Fibroblast of lung (primary cell): ENCODE data around the gene NOB1. TPM values are rescaled to one million over a fixed set of nuclear protein-coding genes. Genes with fewer than 3 reads are reported as not detected.

Experiments
- DNase-seq, 2 donors: peaks; one replicate each; pipeline versions ENCODE4 v3.0.0 to v3.0.0-alpha.2; 2010; ENCODE audit warnings: low read depth in 2 of 2
- H2AFZ ChIP-seq: 2 replicates; pipeline ENCODE4 v1.5.1; 2012; ENCODE audit warnings: low read length, control low read depth, inconsistent platforms
- H3K27ac ChIP-seq: 2 replicates; pipeline ENCODE4 v1.5.1; 2011; ENCODE audit warnings: low read length, control low read depth; ENCODE audit not compliant: insufficient read depth
- H3K27me3 ChIP-seq: 2 replicates; pipeline ENCODE4 v1.5.1; 2011; ENCODE audit warnings: mild to moderate bottlenecking, low read length; ENCODE audit not compliant: control insufficient read depth, insufficient read depth
- H3K36me3 ChIP-seq: 2 replicates; pipeline ENCODE4 v1.5.1; 2011; ENCODE audit warnings: low read length; ENCODE audit not compliant: control insufficient read depth, insufficient read depth
- H3K4me1 ChIP-seq: 2 replicates; pipeline ENCODE4 v1.5.1; 2011; ENCODE audit warnings: low read length; ENCODE audit not compliant: control insufficient read depth, insufficient read depth; ENCODE audit errors: extremely low read depth
- H3K4me2 ChIP-seq: 2 replicates; pipeline ENCODE4 v1.5.1; 2011; ENCODE audit warnings: low read length, control low read depth; ENCODE audit not compliant: insufficient read depth; ENCODE audit errors: extremely low read depth
- H3K4me3 ChIP-seq, 4 experiments: fragments of 200-600 bp in 1 of 4; sonication (generic) in 1 of 4; replicated peaks in 1 of 4; 2 replicates each; pipeline ENCODE4 v1.5.1; 2011 to 2016; ENCODE audit warnings: low read length in 4 of 4, low read depth in 3 of 4, mild to moderate bottlenecking in 3 of 4, control low read depth in 2 of 4, inconsistent platforms in 1 of 4, mixed read lengths in 1 of 4; ENCODE audit not compliant: insufficient read depth in 1 of 4; ENCODE audit errors: control extremely low read depth in 1 of 4
- H3K79me2 ChIP-seq: 2 replicates; pipeline ENCODE4 v1.5.1; 2012; ENCODE audit warnings: mild to moderate bottlenecking, low read length, inconsistent platforms; ENCODE audit not compliant: control insufficient read depth, insufficient read depth
- H3K9ac ChIP-seq: 2 replicates; pipeline ENCODE4 v1.5.1; 2011; ENCODE audit warnings: mild to moderate bottlenecking, low read length, control low read depth; ENCODE audit not compliant: insufficient read depth
- H3K9me3 ChIP-seq: 2 replicates; pipeline ENCODE4 v1.5.1; 2012; ENCODE audit warnings: low read depth, low read length; ENCODE audit not compliant: control insufficient read depth, insufficient read depth
- H4K20me1 ChIP-seq: 2 replicates; pipeline ENCODE4 v1.5.1; 2011; ENCODE audit warnings: low read length; ENCODE audit not compliant: control insufficient read depth, insufficient read depth; ENCODE audit errors: extremely low read depth
- CTCF ChIP-seq, 2 donors: IDR thresholded peaks in 1 of 2; conservative IDR thresholded peaks in 1 of 2; 1 replicate in 1 of 2; 2 replicates in 1 of 2; pipeline ENCODE4 v1.5.1; 2011 to 2012; ENCODE audit warnings: low read length in 2 of 2, control low read depth in 1 of 2, inconsistent platforms in 1 of 2, low read depth in 1 of 2, mild to moderate bottlenecking in 1 of 2
- EZH2 ChIP-seq: IDR thresholded peaks from 2 replicates; pipeline ENCODE4 v1.5.1; 2012; ENCODE audit warnings: low read length, control low read depth, mild to moderate bottlenecking; ENCODE audit errors: missing control alignments
- polyA plus RNA-seq, 2 donors: library from polyadenylated mRNA; depleted of rRNA in 1 of 2; stranded (reverse) in 1 of 2; unstranded in 1 of 2; fragments of >200 nt; gene quantifications; 2 replicates each; pipeline ENCODE4 v1.2.1, GENCODE V29; 2011 to 2012; ENCODE audit warnings: missing spikeins in 1 of 2
- total RNA-seq: library from RNA; depleted of rRNA; stranded (reverse); fragments of >200 nt; gene quantifications from 2 replicates; pipeline ENCODE4 v1.2.1, GENCODE V29; 2014

NOB1 gene
- total and polyA plus RNA-seq, 2 donors (not counting 1 experiment from before 2014, with no cell fraction given), result 25.1 to 45.0 TPM

- DNase-seq, result peak in 1 of 2 donors; percentile 45
- Histone ChIP-seq H3K36me3 (peaks cover 19% of the 10 kb centered on the region), H3K4me1 (no peaks in the 10 kb centered on the region), H3K79me2 (no peaks in the 10 kb centered on the region), H3K4me3 (no peak overlapping the region), H3K9ac (no peak overlapping the region), H3K27me3 (no peaks in the 10 kb centered on the region), H3K4me2 (no peak overlapping the region), H2AFZ (no peak overlapping the region), H3K9me3 (no peaks in the 10 kb centered on the region), H3K27ac (no peak overlapping the region), H4K20me1 (no peaks in the 10 kb centered on the region)
- TF ChIP-seq CTCF (conservative IDR thresholded peaks at IDR 0.05 in 1 of 2, IDR thresholded peaks at IDR 0.05 in 1 of 2; ENCODE audit: low read depth in 1 of 2, low read length in 2 of 2) (no peak), EZH2 (no peak)
Observed at GRCh38 chr16:69691980-69692911, 62.5 kb downstream of the NOB1 start.

Other genes with a start within 250 kb of the NOB1 start
- gene NFAT5, start 189.0 kb downstream of the NOB1 start, total RNA-seq, result 15.7 and 33.4 TPM in 2 replicates
- gene NFAT5, start 189.0 kb downstream of the NOB1 start, polyA plus RNA-seq, result 24.7 and 39.4 TPM in 2 replicates
- 494 and 779 TPM in 2 replicates for gene NQO1, start 28.4 kb downstream of the NOB1 start, total RNA-seq
- gene NQO1, start 28.4 kb downstream of the NOB1 start, polyA plus RNA-seq, result 583 and 732 TPM in 2 replicates
- 11.3 and 16.3 TPM in 2 replicates for gene WWP2, start 7.4 kb upstream of the NOB1 start, total RNA-seq
- 16.5 and 28.5 TPM in 2 replicates for gene WWP2, start 7.4 kb upstream of the NOB1 start, polyA plus RNA-seq
- gene CLEC18A, start 196.4 kb upstream of the NOB1 start, total RNA-seq, result under 0.01 and 0.33 TPM in 2 replicates
- gene CLEC18A, start 196.4 kb upstream of the NOB1 start, polyA plus RNA-seq, result 0.07 TPM in 1 of 2 replicates, not detected in the other